ENCODE measurements around the gene ZCCHC14.

DNA sequence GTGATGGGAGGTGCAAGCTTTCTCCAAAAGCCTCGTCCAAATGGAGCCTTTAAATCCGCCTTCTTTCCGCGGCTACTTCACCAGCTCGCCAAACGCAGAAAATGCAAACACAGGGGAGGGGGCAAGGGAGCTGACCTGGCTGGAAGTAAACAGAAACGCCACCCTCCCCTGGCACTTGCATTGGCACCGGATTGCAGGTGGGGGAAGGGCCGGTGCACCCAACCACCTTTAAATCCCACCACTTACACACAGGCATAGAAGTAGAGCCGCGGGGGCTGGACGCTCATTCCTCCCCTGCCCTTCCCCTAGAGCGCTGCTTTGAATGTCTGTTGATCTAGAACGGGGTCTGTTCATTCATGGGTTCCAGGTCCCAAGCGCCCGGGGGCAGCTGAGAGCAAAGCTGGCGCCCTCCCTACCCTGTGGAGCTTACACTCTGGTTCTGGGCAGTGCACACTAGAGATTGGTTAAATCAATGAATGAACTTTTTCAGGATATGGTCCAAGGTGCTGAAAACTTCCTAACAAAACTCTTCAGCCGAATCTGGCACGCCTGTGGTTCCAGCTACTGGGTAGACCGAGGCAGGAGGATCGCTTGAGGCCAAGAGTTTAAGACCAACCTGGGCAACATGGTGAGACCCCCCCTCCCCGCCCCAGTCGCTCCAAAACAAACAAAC is 920 bp upstream of the ZCCHC14 start:
- TF ChIP-seq CTCF (conservative IDR thresholded peaks at IDR 0.05; ENCODE audit: low read depth, low read length) = no peak
- TF ChIP-seq EZH2 (IDR thresholded peaks at IDR 0.05; ENCODE audit: borderline replicate concordance, low read depth, low read length, poor library complexity, severe bottlenecking) = no peak
